C1 segment of cervical spinal cord (tissue), 14 donors: ENCODE data around the gene TBKBP1.

ENCODE experiments used
- DNase-seq, 14 donors: peaks; one replicate each; lab custom pipeline; 2025; lab: John Stamatoyannopoulos, UW

Gene TBKBP1, protein sequence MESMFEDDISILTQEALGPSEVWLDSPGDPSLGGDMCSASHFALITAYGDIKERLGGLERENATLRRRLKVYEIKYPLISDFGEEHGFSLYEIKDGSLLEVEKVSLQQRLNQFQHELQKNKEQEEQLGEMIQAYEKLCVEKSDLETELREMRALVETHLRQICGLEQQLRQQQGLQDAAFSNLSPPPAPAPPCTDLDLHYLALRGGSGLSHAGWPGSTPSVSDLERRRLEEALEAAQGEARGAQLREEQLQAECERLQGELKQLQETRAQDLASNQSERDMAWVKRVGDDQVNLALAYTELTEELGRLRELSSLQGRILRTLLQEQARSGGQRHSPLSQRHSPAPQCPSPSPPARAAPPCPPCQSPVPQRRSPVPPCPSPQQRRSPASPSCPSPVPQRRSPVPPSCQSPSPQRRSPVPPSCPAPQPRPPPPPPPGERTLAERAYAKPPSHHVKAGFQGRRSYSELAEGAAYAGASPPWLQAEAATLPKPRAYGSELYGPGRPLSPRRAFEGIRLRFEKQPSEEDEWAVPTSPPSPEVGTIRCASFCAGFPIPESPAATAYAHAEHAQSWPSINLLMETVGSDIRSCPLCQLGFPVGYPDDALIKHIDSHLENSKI

DNA sequence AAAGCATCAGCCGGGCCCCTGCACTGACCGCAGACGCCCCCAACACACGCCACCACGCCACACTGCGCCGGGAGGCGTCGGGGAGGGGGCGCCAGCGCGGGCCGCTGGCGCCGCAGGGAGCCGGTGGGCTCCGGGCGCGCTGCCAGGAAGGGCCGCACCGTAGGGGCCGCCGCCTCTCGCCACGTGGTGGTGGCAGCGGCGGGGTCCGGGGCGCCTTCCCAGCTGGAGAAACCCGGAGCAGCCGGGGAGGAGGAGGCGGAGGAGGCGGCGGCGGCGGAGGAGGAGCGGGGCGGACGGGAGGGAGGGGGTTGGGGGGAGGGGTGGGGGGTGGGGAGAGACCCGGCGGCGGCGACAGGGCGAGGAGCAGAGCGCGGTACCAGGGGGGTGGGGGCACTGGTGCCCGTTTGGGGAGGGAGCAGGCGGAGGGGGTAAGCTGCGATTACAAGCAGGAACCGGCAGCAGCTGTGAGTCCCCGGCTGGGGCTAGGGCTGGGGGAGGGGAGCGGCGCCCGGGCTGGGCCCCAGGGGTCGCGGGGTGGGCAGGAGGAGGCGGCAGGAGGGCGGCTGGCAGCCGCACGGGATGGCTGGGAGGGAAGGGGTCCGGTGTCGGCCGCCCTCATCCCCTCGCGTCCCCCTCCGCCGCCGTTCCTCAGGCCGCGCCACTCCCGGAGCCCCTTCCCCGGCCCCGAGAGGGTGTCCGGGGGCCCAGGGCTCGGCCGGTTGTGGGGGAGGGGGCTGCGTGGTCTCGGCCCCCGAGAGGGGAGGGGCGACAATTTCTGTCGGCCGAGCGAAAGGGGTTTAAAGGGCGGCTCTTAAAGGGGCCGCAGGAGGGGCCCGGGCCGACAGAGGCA is at the start of gene TBKBP1:
TSS of gene TBKBP1 (plus strand) at position 431 of the 850 bp plus-strand sequence. CDS start 1,952 bp downstream, outside the sequence.
- peak in 3 of 14 donors; percentile 34 to 67 (median 53) for DNase-seq

DNA sequence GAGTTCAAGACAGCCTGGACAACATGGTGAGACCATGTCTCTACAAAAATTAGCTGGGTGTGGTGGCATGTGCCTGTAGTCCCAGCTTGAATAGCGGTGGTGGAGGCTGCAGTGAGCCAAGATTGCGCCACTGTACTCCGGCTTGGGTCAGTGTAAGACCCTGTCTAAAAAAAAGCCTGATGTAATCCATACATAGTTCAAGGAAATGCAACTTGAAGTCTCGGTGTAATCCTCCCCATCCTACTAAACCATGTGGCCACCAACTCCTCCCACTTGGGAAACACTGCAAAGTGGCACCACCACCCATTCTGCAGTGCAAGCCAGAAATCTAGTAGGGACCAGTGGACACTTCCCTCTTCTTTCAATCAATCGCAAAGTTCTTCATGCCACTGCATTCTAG is 49.6 kb upstream of the TBKBP1 start:
- no peak for DNase-seq

DNA sequence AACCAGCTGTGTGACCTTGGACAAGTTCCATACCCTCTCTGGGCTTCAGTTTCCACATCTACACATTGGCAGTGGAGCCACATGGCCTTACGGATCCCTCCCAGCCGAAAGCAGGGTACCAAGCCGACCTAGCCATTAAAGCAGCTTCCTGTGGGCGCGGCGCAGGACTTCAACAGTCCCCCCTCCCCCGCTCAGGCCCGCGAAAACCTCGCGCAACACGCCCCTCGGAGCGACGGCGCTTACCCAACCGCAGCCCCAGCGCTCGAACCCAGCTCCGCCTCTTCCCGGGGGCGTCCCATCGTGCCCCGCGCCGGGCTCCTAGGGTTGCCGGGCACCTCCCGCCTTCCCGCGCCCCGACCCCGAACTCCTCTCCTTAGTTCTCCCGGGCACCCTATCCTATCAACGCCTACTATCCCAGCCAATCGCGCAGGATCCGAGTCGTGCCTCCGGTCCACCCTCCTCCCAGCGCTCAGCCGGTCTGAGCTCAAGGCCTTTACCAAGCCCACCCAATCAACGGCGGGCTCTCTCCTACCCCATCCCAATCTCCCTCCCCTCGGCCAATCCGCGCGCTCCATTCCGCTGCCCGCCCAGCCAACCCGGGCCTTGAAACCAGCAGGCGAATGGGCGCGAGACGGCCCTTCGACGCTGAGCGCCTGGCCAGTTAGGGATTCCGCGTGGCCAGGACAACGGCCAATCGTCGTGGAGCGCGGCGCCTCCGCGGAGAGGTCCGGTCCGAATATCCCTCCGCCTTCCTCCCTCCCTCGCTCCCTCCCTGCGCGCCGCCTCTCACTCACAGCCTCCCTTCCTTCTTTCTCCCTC is 44.6 kb upstream of the TBKBP1 start, which contains the start of gene KPNB1:
TSS of gene KPNB1 (plus strand) at position 767 of the 819 bp plus-strand sequence. CDS start 326 bp downstream, outside the sequence.
- DNase-seq: peak; percentile 93 to 100 (median 99)

DNA sequence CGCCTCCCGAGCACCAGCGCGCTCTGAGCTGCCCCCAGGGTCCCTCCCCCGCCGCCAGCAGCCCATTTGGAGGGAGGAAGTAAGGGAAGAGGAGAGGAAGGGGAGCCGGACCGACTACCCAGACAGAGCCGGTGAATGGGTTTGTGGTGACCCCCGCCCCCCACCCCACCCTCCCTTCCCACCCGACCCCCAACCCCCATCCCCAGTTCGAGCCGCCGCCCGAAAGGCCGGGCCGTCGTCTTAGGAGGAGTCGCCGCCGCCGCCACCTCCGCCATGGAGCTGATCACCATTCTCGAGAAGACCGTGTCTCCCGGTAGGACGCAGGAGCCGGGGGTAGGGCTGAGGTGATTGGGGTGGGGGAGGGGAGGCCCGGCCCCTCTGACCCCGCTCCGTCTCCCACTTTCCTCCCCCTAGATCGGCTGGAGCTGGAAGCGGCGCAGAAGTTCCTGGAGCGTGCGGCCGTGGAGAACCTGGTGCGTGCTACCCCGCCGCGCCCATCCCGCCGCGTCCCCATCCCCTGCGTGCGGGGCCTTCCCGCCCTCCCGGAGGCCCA is 43.9 kb upstream of the TBKBP1 start:
- peak in 1 of 14 donors; percentile 83 for DNase-seq

DNA sequence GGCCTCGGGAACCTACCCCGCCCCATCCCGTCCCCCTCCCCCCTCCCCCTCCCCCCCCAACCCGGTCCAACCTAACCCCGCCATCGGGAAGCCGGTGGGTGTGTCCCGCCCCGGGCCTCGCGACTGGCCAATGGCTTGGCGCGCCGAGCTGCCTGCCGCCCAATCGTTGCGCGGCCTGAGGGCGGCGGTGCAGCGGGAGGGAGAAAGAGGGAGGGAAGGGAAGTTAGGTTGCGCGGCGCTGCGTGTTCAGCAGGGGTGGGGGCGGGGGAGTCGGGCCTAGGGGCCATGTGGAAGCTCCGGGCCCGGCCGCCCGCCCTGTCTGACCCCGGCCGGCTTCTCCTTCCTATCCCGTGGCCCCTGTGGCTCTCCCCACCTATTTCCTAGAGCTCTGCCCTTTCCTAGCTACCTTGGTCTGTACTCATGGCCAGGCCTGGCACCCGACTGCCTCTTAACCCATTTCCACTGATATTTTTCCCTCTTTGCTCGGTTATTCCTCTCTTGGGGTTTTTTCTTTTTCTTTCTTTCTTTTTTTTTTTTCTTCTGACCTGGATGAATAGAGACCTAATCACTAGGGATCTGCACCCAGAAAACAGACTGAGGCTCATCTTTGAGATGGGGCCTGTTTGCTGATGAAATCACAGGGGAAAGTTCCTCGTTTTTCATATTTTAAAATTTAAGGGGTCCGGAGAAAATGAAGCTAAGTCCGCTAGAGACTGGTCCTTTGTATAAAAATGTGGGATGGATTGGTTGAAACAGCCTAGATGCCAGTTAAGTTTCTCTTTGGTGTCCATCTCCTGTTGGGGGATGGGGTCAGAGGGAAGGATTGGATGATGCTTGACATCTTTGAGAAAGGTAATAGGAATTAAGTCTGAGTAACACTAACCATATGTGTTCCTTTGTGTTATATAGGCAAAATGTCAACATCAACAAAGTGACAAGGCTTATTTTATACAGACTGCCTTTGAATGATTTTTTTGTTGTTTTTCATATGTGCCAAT is 43.1 kb upstream of the TBKBP1 start:
- peak; percentile 57 to 95 (median 89) for DNase-seq

DNA sequence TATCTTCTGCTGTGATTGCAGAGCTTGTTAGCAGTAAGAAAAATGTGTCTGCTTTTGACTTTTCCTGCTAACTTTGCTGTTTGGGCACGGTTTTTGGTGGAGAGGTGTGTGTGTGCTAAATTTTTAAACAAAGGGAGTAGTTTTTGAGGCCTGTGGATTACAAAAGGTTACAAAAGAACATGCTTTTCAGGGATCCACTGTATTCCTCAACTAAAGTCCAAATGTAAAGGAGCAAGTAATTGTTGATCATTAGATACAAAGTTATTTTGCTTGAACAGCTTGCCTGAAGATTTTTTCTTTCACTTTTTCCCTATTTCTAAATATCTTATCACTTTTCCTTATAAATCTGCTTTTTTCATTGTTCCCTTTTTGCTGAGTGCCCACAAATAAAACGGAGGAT is 42.3 kb upstream of the TBKBP1 start:
- DNase-seq: no peak

DNA sequence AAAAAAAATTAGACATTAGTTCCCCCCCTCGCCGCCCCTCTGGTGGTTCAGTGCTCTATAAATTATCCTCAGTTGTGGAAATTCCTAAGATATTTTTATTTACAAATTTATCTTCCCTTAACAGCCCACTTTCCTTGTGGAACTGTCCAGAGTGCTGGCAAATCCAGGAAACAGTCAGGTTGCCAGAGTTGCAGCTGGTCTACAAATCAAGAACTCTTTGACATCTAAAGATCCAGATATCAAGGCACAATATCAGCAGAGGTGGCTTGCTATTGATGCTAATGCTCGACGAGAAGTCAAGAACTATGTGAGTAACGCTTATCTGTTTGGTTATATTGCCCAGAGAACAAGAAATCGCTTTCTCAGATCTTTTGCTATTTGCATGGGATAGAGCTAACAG is 41.4 kb upstream of the TBKBP1 start:
- no peak for DNase-seq

DNA sequence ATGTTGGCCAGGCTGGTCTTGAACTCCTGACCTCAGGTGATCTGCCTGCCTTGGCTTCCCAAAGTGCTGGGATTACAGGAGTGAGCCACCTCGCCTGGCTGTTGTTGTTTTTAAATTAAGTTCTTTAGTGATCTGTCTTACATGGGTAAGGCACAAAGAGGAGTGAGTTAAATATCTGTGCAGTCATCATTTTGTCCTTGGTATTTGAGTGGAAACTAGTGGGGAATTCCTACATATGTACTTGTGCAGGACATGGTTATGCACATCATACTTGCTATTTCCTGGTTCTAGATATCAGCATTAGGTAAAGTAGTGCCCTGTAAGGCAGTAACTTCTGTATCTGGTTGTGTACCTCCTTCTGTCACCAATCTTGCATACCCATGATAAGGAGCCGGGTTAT is 40.5 kb upstream of the TBKBP1 start:
- DNase-seq: no peak

DNA sequence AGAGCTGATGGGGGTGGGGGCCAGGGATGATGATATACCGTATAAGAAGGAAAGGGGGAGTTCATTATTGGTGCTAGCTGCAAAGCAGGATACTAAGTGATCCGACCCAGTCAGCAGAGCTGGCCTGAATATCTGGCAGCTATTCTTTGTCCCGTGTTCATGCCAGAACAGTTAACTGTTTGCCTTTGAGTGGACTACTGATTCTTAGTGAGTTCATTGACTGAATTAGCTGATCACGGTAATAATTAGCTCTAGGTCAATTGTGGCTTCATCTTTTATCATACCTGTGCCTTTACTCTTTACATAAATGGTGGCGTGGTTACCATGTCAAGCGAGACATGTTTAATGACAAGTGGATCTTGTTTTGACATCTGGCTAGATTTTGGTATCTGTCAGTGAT is 39.0 kb upstream of the TBKBP1 start:
- DNase-seq: no peak

DNA sequence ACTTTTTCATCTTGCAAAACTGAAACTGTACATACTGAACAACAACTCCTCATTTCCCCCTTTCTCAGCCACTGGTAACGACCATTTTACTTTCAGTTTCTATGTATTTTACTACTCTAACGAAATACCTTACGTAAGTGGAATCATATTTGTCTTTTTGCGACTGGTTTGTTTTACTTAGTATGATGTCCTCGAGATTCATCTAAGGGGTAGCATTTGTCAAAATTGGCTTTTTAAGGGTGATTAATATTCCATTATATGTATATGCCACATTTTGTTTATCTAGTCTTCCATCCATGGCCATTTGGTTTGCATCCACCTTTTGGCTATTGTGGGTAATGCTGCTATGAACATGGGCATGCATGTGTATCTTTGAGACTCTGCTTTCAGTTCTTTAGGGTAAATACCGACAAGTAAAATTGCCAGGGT is 33.9 kb upstream of the TBKBP1 start:
- DNase-seq: no peak

DNA sequence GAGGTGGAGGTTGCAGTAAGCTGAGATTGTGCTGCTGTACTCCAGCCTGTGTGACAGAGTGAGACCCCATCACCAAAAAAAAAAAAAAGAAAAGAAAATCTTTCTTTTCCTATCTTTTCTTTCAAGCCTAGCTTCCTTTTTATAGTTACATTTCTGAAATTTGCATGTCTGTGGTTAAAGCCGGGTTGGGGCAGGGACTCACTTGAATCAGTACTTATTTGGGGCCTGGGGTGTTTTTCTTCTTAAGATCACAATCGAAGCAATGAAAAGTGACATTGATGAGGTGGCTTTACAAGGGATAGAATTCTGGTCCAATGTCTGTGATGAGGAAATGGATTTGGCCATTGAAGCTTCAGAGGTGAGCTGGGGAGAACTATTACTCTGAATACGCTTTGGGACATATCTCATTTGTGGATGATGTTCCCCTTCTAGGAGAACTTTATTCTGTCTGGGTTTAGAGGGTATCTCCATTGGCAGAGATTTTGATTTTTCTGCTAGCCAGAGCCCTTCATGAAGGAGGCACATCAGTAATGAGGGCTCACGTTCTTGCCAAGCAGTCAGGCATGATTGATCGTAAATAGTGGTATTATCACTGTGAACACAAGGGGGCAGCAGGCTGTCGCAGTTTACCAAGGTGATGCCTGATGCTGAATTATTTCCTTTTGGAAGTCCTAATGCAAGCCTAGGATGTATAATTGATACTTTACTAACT is 29.9 kb upstream of the TBKBP1 start:
- peak in 7 of 14 donors; percentile 9 to 38 (median 17) for DNase-seq

DNA sequence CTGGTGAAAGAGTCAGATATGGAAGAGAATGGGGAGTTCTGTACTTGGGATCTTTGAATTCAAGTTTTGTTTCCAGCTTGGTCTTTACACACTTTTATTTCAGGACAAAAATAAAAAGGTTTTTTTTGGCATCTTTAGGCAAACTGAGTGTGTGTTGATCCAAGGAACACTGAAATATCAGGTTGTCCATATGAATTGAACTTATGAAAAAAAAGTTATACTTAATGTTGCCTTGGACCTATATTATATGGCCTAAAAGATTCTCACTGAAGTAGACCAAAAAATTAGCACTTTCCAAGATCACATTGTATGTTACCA is 29.4 kb upstream of the TBKBP1 start:
- DNase-seq: no peak

DNA sequence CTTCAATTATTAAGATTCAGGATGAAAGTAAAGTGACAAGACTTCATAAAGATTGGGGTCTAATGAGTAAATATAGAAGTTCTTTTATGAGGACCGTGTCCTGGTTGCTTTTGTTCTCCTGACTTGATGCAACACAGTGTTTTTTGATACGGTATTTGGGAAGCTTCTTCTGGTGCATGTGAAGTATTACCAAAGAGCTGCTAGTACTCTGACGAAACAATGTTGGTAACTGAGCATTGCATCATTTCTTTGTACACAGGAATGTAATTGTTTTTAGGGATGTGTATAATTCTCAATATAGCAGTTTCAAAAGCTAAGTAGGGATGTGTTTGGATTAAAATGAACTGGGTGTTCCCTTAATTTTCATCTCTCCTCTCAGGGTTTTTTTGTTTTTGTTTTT is 28.3 kb upstream of the TBKBP1 start:
- no peak for DNase-seq

DNA sequence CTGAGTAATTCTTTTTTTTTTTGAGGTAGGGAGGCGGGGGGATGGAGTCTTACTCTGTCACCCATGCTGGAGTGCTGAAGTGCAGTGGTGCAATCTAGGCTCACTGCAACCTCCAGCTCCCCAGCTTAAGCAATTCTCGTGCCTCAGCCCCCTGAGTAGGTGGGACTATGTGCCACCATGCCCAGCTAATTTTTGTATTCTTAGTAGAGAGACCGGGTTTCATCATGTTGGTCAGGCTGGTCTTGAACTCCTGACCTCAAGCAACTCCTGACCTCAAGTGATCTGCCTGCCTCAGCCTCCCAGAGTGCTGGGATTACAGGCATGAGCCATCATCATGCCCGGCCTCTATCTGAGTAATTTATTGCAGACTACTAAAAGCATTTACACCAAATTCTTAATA is 24.9 kb upstream of the TBKBP1 start:
- no peak for DNase-seq

DNA sequence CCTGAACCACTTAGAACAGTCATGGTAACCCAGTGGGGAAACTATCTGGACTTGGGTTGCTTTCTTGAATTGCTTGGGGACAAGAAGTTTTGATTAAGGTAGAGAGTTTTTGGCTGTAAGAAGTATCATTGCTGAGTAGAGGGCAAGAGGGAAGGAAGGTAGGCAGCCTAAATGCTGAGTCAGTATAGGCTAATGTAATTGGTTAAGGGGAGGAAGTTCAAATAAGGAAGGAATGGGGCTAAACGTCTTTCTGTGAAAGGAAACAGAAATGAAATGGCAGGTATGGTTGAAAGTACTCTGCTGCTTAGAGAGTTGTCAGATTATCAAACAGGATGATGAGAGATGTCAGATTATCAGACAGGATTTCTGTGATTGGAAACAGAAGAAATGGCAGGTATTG is 23.9 kb upstream of the TBKBP1 start:
- DNase-seq: no peak

DNA sequence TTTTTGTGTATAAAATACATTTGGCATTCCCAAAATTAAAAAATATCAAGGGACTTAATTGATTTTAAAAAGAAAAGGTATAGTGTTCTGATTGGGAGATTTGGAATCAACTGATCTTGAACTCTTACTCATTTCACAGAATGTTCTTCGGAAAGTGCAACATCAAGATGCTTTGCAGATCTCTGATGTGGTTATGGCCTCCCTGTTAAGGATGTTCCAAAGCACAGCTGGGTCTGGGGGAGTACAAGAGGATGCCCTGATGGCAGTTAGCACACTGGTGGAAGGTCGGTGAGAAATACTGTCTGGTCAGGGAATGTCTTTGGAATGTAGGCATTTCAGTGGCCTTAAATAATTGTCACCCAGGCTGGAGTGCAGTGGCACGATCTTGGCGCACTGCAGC is 19.5 kb upstream of the TBKBP1 start:
- DNase-seq: no peak

DNA sequence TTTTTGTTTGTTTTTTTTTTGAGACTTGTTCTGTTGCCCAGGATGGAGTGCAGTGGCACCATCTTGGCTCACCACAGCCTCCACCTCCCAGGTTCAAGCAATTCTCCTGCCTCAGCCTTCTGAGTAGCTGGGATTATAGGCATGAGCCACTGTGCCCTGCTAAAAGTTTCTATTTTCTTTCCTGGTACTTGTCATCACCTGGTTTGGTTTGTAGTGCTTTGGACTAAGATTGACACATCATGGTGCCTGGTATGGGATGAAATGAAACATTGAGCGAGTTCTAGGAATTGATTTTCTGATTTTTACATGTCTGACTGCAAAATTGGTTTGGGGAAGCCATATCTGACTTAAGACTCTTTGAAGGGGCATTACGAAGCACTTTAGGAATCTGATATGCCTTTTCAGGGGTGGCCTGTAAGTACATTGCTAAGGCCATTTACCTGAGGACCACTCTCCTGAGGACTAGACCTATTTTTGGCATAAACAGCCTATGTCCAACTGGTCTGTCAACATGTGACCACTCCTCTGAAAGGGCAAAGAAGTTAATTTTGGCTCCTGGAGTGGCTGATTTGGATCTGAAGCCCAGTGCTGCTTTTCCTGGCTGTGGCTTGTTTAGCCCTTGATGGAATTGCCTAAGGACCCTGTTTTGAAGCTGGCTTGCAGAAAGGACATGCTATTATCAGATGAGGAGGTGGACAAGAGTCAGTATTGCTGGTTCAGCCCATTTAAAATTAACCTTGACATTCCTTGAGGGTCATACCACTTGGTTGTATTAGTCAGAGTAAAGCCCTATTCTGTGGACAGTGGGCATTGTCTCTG is 18.4 kb upstream of the TBKBP1 start:
- DNase-seq: no peak

DNA sequence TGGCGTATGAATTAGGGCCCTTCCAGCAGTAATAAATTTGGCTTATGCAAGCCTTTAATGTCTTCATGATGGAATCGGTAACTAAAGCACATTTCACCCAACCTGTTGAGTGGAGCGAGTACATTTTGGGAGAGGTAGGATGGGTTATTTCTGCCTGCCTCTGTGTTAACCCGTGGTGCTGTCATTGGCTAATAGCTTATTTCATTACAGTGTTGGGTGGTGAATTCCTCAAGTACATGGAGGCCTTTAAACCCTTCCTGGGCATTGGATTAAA is 17.8 kb upstream of the TBKBP1 start:
- DNase-seq: no peak
